COLO668 (cell line): ENCODE results near the gene RING1.
A peak's percentile ranks its signal among the peaks of the same experiment; 100 is the strongest.

ENCODE experiments used
- DNase-seq: peaks from one replicate; lab custom pipeline; 2025; ENCODE audit not compliant: unreplicated experiment; lab: John Stamatoyannopoulos, UW

Gene RING1

DNA sequence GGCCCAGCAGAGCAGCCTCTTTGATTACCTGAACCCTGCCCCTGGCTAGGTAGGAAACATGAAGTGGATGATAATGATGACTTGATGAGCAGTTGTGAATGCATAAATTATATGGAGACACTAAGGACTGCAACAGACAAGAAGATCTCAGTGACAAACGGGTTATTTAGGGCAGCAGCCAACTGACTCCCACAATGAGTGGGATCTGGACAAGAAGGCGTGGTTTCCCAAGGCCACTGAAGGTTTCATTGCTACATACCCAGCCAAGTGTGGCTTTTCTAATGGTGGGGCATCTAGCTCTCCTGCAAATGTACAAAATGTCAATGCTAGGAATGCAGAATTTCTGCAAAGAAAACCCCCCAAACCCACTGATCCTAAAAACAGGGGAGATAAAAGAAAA is 29.4 kb downstream of the RING1 start:
- no peak for DNase-seq

GRCh38 chr6:33241968-33242367 is 33.7 kb downstream of the RING1 start:
- no peak for DNase-seq

DNA sequence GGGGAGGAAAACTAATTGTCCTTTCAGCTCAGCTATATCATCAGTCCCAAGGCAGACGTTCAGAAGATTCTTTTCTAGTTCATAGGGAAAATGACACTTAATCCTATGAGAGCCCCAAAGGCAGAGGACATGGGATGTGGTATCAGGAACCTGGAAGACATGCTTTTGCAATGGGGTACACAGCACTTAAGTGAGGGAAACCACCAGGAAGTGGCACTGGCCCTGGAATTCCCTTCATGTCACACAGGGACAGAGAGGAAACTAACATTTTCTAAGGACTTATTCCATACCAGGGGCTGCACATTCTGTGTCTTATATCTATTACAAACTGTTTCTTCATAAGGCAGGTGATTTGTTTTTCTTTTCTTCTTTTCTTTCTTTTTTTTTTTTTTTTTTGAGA is 35.2 kb downstream of the RING1 start:
- no peak for DNase-seq

DNA sequence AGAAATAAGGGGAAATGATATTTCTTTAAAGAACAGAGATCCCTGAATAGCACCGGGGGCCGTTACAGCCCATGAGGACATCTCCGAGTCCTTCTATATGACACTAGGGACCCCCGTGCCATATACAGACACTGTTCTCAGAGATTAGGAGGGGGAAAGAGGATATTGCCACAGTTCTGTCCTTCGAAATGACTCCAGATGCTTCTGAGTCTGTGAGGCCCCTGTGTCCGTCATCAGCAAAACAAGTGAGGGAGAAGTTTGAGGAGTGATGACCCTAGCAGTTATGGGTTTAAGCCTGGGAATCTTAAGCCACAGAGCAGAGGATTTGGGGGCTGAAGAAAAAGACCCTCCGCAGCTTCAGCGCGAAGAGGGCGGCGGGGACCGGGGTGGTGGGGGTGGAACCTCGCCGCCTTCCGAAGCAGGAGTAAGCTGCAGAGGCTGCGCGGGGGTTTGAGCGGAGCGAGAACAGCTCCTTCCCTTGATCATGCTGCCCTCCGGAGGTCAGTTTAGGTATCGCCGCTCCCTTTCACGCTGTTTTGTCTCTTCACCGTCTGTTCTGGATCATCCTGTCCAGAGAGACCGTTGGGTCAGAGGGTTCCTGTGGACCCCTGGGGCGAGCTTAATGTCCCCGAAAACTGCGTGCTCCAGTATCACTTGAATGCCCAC is 39.8 kb downstream of the RING1 start:
- peak; percentile 78 for DNase-seq

DNA sequence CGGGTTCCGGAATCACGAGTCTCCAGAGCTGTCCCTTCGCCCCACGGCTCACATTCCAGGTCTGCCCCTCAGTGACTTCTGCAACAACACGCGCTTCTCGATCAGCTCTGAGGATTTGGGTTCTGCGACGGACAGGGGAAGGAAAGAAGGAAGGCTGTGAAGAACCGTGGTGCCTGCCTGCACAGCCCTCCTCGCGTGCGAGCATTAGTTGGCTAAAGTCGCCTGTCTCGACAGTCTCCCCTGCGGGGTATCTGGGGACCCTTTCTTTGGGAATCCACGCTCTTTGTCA is 40.3 kb downstream of the RING1 start:
- no peak for DNase-seq

DNA sequence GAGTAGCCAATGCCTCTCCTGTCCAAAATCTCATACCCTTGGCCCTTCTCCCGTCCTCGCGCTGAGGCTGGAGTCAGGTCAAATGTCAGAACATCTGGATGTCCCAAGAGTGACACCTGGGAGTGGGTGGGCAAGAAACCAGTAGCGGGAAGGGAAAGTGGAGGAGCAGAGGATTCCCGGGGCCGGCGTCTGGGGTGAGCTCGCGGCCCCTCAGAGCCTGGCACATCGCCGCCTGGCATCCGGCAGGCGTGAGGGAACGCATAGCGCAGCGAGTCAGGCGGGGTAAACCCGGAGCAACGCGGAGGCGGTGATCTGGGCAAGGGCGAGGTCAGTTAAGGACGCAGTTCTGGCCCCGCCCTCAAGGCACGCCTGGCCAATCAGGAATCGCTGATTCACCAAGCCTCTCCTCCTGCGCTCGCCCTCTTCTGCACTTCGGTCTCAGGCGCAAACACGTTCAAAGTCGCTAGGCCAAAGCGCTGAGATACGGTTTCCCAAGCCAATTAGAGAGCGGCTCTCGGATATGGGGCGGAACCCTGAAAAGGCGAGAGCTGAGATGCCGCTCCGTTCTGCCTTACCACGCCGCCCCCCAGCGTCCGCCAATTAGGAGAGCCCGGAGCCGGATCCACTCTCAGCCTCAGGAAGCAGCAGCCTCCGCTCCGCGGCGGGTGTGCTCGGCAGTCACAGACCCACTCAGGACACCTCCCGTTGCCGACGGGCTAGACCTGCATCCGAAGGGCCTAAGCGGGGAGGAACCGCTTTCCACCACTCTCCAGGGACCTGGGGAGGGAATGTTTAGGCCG is 40.8 kb downstream of the RING1 start:
- DNase-seq = peak; percentile 91

DNA sequence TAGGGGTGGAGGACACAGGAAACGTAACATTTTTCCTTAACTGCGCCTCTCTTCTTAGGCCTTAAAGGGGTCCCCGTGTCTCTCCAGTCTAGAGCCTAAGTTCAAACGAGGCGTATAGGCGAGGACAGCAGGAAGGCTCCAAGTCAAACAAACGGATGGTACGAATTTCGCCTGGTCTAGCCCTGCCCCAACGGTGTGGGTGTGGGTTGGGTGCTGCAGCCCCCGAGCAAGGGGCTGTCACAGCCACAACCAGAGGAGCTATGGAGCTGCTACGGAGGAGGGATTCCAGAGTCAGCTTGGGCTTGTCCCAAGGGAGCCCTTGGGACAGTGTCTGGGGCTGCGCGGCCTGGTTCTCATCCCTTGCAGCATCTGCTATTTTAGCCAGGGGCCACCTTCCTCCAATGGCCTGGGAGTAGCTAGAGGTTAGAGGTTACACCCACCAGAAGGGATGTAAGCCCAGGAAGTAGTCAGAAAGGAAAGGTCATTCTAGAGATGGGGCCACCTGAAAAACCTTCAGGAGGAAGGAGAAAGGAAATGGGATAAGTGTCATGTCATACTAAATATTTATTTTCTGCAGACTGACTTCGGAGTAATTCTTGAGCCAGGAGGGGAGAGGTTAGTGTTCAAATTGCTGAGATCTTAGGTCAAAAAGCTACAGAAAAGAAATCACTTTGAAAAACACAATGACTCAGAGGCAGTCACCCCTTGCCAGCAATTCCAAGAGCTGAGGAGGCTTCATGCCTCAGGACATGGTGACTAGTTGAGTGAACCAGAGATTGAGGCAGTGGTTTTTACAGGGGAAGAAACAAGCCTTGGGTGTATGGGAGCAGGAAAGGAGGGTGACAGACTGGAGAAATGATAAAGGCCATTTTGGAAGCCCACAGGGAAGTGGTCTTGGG is 41.7 kb downstream of the RING1 start:
- DNase-seq = no peak

DNA sequence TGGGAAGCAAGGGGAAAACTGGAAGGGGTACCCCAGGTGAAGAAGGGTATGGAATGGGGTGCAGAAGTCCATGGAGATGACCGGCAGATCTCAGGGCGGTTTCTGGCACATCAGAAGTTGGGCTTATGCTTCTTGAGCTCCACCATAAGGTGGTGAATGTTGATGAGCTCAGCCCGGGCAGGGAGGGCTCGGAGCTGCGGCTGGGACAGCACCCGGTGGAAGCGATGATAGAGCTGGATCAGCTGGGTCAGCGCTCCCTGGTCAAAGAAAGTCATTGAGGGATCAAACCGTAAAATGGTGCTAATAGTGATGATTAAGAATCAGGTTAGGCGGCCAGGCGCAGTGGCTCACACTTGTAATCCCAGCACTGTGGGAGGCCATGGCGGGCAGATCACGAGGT is 42.4 kb downstream of the RING1 start:
- DNase-seq = no peak

DNA sequence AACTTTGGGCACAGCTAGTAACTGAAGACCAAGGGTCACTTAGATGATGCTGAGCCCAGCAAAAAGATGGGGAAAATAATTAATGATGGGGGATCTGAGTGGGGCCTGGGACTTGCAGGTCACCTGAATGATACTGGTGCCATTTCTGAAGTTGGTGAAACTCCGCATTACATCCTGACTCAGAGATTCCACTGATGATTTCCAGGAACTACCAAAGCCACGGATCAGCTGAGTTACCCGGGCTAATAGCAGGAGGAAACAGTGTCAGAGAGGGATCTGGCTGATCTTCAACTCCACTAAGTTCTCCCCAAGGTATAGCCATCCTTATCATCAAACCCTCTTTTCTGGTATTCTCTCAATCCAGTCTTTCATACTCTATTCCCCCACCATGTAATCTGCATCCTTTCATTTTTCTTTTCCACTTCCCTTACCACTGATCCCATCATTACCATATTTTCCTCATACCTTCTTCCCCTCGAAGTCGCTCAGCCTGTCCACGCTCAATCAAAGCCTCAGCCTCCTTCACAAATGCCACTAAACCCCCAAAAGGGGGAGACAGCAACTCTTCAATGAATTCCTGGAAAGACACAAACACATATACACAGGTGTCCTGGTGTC is 43.2 kb downstream of the RING1 start:
- no peak for DNase-seq

DNA sequence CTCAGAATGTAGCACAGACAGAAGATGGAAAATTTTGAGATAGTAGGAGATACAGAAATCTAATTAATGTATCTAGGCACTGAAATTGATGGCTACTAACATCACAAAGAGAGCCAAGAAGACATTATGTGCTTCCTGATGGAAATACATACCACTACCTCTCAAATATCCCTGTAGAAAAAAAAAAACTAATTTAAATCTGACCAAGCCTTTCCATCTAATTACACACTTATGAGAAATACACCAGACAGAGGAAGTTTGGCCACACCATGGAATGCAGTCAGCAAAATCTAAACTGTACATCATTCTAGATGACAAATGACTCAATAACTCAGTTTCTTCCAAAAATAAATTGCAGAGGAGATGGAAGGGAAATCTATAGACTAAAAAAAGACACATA is 44.5 kb downstream of the RING1 start:
- no peak for DNase-seq

DNA sequence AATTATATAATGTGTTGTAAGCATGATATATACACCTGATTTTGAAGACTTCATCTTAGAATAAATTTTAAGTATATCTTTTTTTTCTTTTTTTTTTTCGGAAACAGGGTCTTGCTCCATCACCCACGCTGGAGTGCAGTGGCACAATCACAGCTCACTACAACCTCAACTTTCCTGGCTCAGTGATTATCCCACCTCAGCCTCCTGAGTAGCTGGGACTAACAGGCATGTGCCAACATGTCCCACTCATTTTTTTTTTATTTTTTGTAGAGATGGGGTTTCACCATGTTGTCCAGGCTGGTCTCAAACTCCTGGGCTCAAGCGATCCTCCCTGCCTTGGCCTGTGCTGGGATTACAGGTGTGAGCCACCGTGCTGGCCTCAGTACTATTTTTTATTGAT is 46.3 kb downstream of the RING1 start:
- no peak for DNase-seq

- no peak for DNase-seq
Observed at GRCh38 chr6:33259032-33259431, 50.7 kb downstream of the RING1 start.
